H9 (cell line): ENCODE measurements around the gene SPP1. TPM values are rescaled to one million over a fixed set of nuclear protein-coding genes. Genes with fewer than 3 reads are reported as not detected.

Experiments used
- DNase-seq: peaks from one replicate; pipeline ENCODE4 v3.0.0-alpha.2; 2017
- H2AFZ ChIP-seq: one replicate; pipeline ENCODE4 v1.6.1; 2013; ENCODE audit warnings: mild to moderate bottlenecking, low read length, control low read depth, moderate library complexity
- H2AK5ac ChIP-seq: 2 replicates; pipeline ENCODE4 v1.6.1; 2013; ENCODE audit warnings: low read length, control low read depth, mixed read lengths; ENCODE audit not compliant: insufficient read length
- H2BK120ac ChIP-seq: one replicate; pipeline ENCODE4 v1.6.1; 2013; ENCODE audit warnings: low read depth, mild to moderate bottlenecking, low read length, control low read depth, inconsistent platforms; ENCODE audit not compliant: poor library complexity, severe bottlenecking
- H2BK12ac ChIP-seq: 2 replicates; pipeline ENCODE4 v1.6.1; 2013; ENCODE audit warnings: low read length, control low read depth, mixed read lengths, low read depth; ENCODE audit not compliant: insufficient read length
- H2BK15ac ChIP-seq: 2 replicates; pipeline ENCODE4 v1.6.1; 2013; ENCODE audit warnings: low read depth, low read length, control low read depth
- H2BK20ac ChIP-seq: one replicate; pipeline ENCODE4 v1.6.1; 2013; ENCODE audit warnings: low read depth, mild to moderate bottlenecking, low read length, control low read depth, inconsistent platforms; ENCODE audit not compliant: poor library complexity, severe bottlenecking
- H2BK5ac ChIP-seq: 2 replicates; pipeline ENCODE4 v1.6.1; 2013; ENCODE audit warnings: low read length, control low read depth, mixed read lengths; ENCODE audit not compliant: insufficient read length
- H3K14ac ChIP-seq: 2 replicates; pipeline ENCODE4 v1.6.1; 2013; ENCODE audit warnings: low read length, control low read depth; ENCODE audit not compliant: insufficient read depth
- H3K18ac ChIP-seq: 2 replicates; pipeline ENCODE4 v1.6.1; 2013; ENCODE audit warnings: low read depth, mild to moderate bottlenecking, mixed read lengths, low read length, control low read depth; ENCODE audit not compliant: insufficient read length
- H3K23ac ChIP-seq: 2 replicates; pipeline ENCODE4 v1.6.1; 2013; ENCODE audit warnings: low read length, control low read depth, mixed read lengths, low read depth; ENCODE audit not compliant: insufficient read length
- H3K23me2 ChIP-seq: 2 replicates; pipeline ENCODE4 v1.6.1; 2013; ENCODE audit warnings: low read depth, mild to moderate bottlenecking, mixed read lengths, low read length, control low read depth; ENCODE audit not compliant: insufficient read length, poor library complexity, severe bottlenecking
- H3K27ac ChIP-seq: 2 replicates; pipeline ENCODE4 v1.5.1; 2013; ENCODE audit warnings: low read length, control low read depth, mixed read lengths, low read depth; ENCODE audit not compliant: insufficient read length
- H3K27me3 ChIP-seq: 2 replicates; pipeline ENCODE4 v1.6.1; 2013; ENCODE audit warnings: low read length, control low read depth, inconsistent platforms; ENCODE audit not compliant: insufficient read depth
- H3K4ac ChIP-seq: 2 replicates; pipeline ENCODE4 v1.6.1; 2013; ENCODE audit warnings: low read depth, mild to moderate bottlenecking, control low read depth, inconsistent platforms, low read length, moderate library complexity
- H3K4me1 ChIP-seq: 2 replicates; pipeline ENCODE4 v1.6.1; 2013; ENCODE audit warnings: low read length, control low read depth, inconsistent platforms; ENCODE audit not compliant: insufficient read depth
- H3K4me2 ChIP-seq: 2 replicates; pipeline ENCODE4 v1.6.1; 2013; ENCODE audit warnings: low read length, control low read depth, mixed read lengths; ENCODE audit not compliant: insufficient read length, insufficient read depth
- H3K56ac ChIP-seq: 2 replicates; pipeline ENCODE4 v1.6.1; 2013; ENCODE audit warnings: low read depth, mild to moderate bottlenecking, mixed read lengths, low read length, control low read depth; ENCODE audit not compliant: insufficient read length
- H3K79me1 ChIP-seq: 2 replicates; pipeline ENCODE4 v1.6.1; 2013; ENCODE audit warnings: low read depth, mild to moderate bottlenecking, moderate library complexity, low read length, control low read depth, inconsistent platforms; ENCODE audit not compliant: insufficient read depth, poor library complexity, severe bottlenecking
- H3K79me2 ChIP-seq: 2 replicates; pipeline ENCODE4 v1.6.1; 2013; ENCODE audit warnings: low read length, control low read depth, inconsistent platforms; ENCODE audit not compliant: insufficient read depth
- H3K9ac ChIP-seq: 2 replicates; pipeline ENCODE4 v1.6.1; 2013; ENCODE audit warnings: low read length, control low read depth, mixed read lengths; ENCODE audit not compliant: insufficient read length; ENCODE audit errors: extremely low read depth
- H3K9me3 ChIP-seq: one replicate; pipeline ENCODE4 v1.6.1; 2013; ENCODE audit warnings: low read depth, low read length, inconsistent platforms; ENCODE audit not compliant: control insufficient read depth
- H3T11ph ChIP-seq: one replicate; pipeline ENCODE4 v1.6.1; 2013; ENCODE audit warnings: mild to moderate bottlenecking, low read length, control low read depth, inconsistent platforms
- H4K20me1 ChIP-seq: one replicate; pipeline ENCODE4 v1.6.1; 2013; ENCODE audit not compliant: control insufficient read depth, insufficient read length, insufficient read depth
- H4K5ac ChIP-seq: 2 replicates; pipeline ENCODE4 v1.6.1; 2013; ENCODE audit warnings: low read depth, mild to moderate bottlenecking, mixed read lengths, low read length, control low read depth; ENCODE audit not compliant: insufficient read length
- H4K8ac ChIP-seq: replicated peaks from 2 replicates; pipeline ENCODE4 v1.6.1; 2013; ENCODE audit warnings: low read length, control low read depth, mixed read lengths, low read depth; ENCODE audit not compliant: insufficient read length
- H4K91ac ChIP-seq: 2 replicates; pipeline ENCODE4 v1.6.1; 2013; ENCODE audit warnings: low read depth, mild to moderate bottlenecking, moderate library complexity, mixed read lengths, low read length, control low read depth; ENCODE audit not compliant: insufficient read length
- H3K27ac Mint-ChIP-seq, 3 experiments: 2 replicates in 2 of 3; 3 replicates in 1 of 3; pipeline ENCODE4 v1.8.0; 2020 to 2021; ENCODE audit warnings: mixed read lengths in 3 of 3, mild to moderate bottlenecking in 1 of 3, moderate library complexity in 1 of 3
- H3K27me3 Mint-ChIP-seq: 2 replicates; pipeline ENCODE4 v1.8.0; 2021; ENCODE audit warnings: low read depth, mild to moderate bottlenecking, moderate library complexity, mixed read lengths
- H3K36me3 Mint-ChIP-seq, 3 experiments: 2 replicates in 2 of 3; 3 replicates in 1 of 3; pipeline ENCODE4 v1.8.0; 2020 to 2021; ENCODE audit warnings: low read depth in 3 of 3, mixed read lengths in 3 of 3; ENCODE audit not compliant: insufficient read depth in 1 of 3
- H3K4me1 Mint-ChIP-seq, 2 experiments: 2 replicates each; pipeline ENCODE4 v1.8.0; 2020; ENCODE audit warnings: mixed read lengths in 2 of 2
- H3K4me3 Mint-ChIP-seq, 2 experiments: 2 replicates in 1 of 2; 3 replicates in 1 of 2; pipeline ENCODE4 v1.8.0; 2020 to 2021; ENCODE audit warnings: mild to moderate bottlenecking in 2 of 2, mixed read lengths in 2 of 2, moderate library complexity in 1 of 2
- H3K9me3 Mint-ChIP-seq, 2 experiments: 2 replicates in 1 of 2; 3 replicates in 1 of 2; pipeline ENCODE4 v1.8.0; 2020; ENCODE audit warnings: mild to moderate bottlenecking in 2 of 2, mixed read lengths in 2 of 2, moderate library complexity in 1 of 2
- CTCF ChIP-seq: fragments of 200-600 bp; sonication (generic); conservative IDR thresholded peaks from 3 replicates; pipeline ENCODE4 v1.8.0; 2021; ENCODE audit warnings: antibody characterized with exemption, mild to moderate bottlenecking
- WGBS: extraction: QIAGEN DNeasy Blood & Tissue Kit; methylation state at CpG from one replicate; pipeline ENCODE4 v1.1.7; 2013; ENCODE audit warnings: missing lambda C conversion rate, low lambda C conversion rate, mixed read lengths; ENCODE audit not compliant: insufficient read length; ENCODE audit errors: extremely low coverage; 5-methylcytosine and 5-hydroxymethylcytosine counted together
- total RNA-seq: library from RNA; stranded (reverse); gene quantifications from 2 replicates; pipeline ENCODE4 v1.2.1, GENCODE V29; 2021

Gene SPP1
- total RNA-seq, 1 experiment from 2014 or later: 13.2 TPM

GRCh38 chr4:88017516-88018297 is 42.2 kb downstream of the SPP1 start:
- Histone ChIP-seq H2BK12ac (no peak overlapping the region), H2BK20ac (no peak overlapping the region), H3K23ac (peak overlapping the region; percentile 72), H3K79me2 (peaks cover 18% of the 10 kb centered on the region; the same call in 1 of the 2 replicates), H4K91ac (no peak overlapping the region), H2BK15ac (no peak overlapping the region), H2AFZ (no peak overlapping the region), H3K56ac (no peak overlapping the region), H4K8ac (no peak overlapping the region), H2AK5ac (no peak overlapping the region), H3K79me1 (peaks cover 6% of the 10 kb centered on the region), H3K9ac (no peak overlapping the region), H3K14ac (no peak overlapping the region), H3K4ac (no peak overlapping the region), H3K27ac (no peak overlapping the region), H3K18ac (no peak overlapping the region), H4K5ac (no peak overlapping the region), H2BK5ac (no peak overlapping the region), H2BK120ac (no peak overlapping the region), H3T11ph (no peak overlapping the region), H3K23me2 (no peaks in the 10 kb centered on the region), H3K27me3 (no peaks in the 10 kb centered on the region), H3K4me2 (no peak overlapping the region), H3K4me1 (no peaks in the 10 kb centered on the region), H3K9me3 (no peaks in the 10 kb centered on the region), H4K20me1 (no peaks in the 10 kb centered on the region)
- Mint-ChIP-seq H3K4me1 (peaks cover 28 to 30% of the 10 kb centered on the region in 2 experiments), H3K4me3 (no peak overlapping the region), H3K27ac (peak overlapping the region in 1 of 3 experiments; percentile 85; a peak in 2 of 7 replicates), H3K36me3 (peaks cover 16 to 37% (median 29%) of the 10 kb centered on the region in 3 experiments), H3K27me3 (no peaks in the 10 kb centered on the region), H3K9me3 (no peaks in the 10 kb centered on the region)
- TF ChIP-seq CTCF: no peak
- no CpG with 5 or more reads among the region's 7 CpGs for WGBS
- DNase-seq: no peak
